ENCODE results near the gene CBX3.
"Not testable (repeated sequence)": the region's sequence is repeated elsewhere in the genome, so short reads cannot be mapped to it uniquely, and the experiment has no call there.

Gene CBX3

DNA sequence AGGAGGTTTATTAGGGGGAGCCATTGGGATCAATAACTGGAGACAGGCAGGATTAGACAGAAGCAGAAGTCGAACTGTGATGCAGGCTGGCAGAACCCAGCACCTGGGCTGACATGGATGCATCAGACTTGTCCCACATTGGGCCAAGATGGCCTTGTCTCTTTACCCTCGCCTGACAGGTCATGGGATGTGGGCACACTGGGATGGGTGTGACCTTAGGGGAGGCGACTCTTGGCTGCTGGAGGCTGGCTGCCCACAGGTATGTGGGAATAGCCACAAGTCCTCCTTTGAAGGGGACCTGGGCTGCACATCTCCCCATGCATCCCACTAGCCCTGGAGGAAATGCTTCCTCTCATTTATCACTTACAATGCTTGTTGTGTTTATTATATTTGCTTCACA lies 32.3 kb upstream of the CBX3 start:
- in situ Hi-C loops (cut with HindIII; ENCODE audit: low sequenced_read_pairs) = no loop called here

DNA sequence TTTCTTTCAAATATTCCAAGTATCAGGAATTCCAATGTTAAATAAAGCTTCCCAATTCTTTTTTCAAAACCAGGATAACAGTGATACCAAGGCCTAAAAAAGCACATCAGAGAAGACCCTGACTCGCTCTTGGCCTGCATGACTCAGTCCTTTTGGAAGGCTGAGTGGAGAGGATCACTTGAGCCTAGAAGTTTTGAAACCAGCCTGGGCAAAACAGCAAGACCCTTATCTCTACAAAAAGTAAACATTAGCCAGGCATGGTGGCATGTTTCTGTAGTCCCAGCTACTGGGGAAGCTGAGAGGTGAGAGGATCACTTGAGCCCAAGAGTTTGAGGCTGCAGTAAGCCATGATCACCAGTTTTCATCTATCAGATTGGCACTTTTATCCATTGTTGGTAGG lies 30.9 kb upstream of the CBX3 start:
- in situ Hi-C loops (cut with HindIII; ENCODE audit: low sequenced_read_pairs) = no loop called here

DNA sequence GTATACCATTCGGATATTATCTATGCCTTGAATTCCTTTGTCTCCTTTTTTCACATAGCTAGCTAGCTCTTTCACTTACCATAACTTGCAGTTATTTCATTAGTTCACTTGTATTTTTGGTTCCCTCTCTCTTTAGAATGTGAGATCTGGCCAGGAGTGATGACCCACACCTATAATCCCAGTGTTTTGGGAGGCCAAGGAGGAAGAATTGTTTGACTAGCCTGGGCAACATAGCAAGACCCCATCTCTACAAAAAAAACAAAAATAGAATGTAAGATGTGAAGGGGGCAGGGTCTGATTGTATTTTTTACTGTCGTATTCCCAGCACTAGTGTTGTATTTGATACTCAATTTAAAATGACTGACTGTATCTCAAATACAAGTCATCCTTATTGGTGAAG lies 29.9 kb upstream of the CBX3 start:
- in situ Hi-C loops (cut with HindIII; ENCODE audit: low sequenced_read_pairs) = no loop called here

DNA sequence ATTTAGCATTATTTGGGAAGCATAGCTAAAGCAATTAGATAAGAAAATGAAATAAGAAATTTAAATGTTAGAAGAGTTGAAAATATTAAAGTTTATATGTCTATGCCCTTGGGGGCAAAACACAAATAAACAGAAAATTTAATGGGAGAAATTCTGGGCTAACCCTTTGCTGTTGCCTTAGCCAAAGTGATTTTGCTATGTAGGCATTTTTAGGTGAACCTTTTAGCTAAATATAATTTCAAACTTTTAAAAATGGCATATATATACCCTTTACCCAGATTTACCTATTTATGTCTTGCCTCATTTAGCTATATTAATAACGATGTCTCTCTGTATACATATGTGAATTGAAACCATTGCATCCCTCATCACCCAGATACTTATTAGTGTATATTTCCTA lies 29.5 kb upstream of the CBX3 start:
- in situ Hi-C loops (cut with HindIII; ENCODE audit: low sequenced_read_pairs) = no loop called here

DNA sequence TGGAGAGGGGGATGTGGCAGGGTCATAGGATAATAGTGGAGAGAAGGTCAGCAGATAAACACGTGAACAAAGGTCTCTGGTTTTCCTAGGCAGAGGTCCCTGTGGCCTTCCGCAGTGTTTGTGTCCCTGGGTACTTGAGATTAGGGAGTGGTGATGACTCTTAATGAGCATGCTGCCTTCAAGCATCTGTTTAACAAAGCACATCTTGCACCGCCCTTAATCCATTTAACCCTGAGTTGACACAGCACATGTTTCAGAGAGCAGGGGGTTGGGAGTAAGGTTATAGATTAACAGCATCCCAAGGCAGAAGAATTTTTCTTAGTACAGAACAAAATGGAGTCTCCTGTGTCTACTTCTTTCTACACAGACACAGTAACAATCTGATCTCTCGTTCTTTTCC lies 25.6 kb upstream of the CBX3 start:
- in situ Hi-C loops (cut with HindIII; ENCODE audit: low sequenced_read_pairs) = not testable (repeated sequence)

DNA sequence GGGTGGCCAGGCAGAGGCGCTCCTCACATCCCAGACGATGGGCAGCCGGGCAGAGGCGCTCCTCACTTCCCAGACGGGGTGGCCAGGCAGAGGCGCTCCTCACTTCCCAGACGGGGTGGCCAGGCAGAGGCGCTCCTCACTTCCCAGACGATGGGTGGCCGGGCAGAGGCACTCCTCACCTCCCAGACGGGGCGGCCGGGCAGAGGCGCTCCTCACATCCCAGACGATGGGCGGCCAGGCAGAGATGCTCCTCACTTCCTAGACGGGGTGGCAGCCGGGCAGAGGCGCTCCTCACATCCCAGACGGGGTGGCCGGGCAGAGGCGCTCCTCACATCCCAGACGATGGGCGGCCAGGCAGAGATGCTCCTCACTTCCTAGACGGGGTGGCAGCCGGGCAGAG lies 24.8 kb upstream of the CBX3 start:
- in situ Hi-C loops (cut with HindIII; ENCODE audit: low sequenced_read_pairs) = not testable (repeated sequence)

DNA sequence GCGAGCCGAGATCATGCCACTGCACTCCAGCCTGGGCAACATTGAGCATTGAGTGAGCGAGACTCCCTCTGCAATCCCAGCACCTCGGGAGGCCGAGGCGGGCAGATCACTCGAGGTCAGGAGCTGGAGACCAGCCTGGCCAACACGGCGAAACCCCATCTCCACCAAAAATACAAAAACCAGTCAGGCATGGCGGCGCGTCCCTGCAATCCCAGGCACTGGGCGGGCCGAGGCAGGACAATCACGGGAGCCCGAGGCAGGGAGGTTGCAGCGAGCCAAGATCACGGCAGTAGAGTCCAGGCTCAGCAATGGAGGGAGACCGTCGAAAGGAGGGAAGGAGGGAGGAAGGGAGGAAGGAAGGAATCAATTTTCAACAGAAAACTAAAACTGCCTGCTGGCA lies 24.3 kb upstream of the CBX3 start:
- in situ Hi-C loops (cut with HindIII; ENCODE audit: low sequenced_read_pairs) = not testable (repeated sequence)

DNA sequence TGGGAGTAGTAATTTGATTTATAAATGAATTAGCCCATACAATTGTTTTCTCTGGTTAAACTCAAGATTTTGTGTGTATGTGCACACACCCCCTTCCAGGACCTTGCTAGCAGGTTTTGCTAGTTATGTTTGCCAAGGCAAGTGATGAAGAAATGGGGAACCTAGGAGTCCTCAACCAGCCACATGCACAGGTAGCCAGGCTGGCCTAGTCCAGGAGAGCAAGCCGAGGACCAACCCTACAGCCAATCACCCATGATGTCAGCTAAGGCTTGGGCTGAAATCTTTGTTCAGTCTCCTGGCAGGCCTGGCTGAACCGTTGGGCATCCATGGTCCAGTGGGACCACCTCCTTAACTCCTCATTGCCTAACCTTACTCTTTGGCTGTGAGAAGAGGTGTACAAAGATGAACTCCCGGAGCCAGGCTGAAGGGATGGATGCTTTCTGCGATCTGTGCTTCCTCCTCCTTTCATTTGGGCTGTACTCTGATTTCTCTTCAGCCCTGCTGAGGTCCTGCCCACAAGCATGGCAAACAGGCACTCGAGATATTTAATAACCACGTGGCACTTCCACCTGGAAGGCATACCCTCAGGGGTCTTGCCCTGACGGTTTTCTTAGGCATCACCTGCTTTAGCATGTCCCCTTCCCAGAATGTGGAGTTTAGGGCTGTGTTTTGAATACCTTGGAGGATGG lies 23.1 kb upstream of the CBX3 start:
- in situ Hi-C loops (cut with HindIII; ENCODE audit: low sequenced_read_pairs) = no loop called here

DNA sequence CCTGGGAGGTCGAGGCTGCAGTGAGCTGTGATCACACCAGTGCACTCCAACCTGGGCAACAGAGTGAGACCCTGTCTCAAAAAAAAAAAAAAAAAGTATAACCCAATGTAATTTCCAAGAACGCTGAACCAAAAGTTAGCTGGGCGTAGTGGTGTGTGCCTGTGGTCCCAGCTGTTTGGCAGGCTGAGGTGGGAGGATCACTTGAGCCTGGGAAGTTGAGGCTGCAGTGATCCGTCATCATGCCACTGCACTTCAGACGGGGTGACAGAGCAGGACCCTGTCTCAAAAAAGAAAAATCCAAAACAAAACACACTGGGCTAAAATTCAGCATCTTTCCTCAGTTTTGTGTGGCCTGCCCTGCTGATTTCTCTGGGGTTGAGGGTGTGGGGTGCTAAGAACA lies 22.1 kb upstream of the CBX3 start:
- in situ Hi-C loops (cut with HindIII; ENCODE audit: low sequenced_read_pairs) = no loop called here

DNA sequence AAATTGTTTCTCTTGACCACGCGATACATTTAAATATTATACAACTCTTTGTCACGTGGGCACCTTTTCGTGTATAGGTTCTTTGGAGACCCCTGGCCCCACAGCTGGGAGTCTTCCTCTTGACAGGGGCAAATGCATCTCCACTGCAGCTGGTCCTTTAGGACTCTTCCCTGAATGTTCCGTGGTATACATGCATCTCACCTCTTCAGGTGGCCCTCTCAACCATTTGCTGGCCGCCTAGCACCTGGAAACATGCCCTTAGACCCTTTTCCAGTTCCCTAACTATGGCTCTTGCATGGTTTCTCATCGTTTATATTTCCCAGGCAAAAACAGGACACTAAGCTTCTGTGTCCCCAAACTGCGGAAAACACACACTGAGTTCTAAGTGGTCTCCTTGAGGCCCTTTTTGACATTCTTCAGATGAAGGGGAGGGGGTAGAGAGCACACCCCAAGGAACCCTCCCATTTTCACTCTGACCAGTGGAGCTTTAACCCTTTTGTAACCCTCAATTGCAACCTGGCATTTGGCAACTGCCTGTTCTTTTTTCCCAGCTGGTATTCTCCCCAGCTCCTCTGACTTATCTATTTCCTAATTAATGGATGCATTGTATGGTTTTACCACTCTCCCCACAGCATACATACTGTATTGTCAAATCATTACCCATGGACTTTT lies 21.6 kb upstream of the CBX3 start:
- in situ Hi-C loops (cut with HindIII; ENCODE audit: low sequenced_read_pairs) = no loop called here

DNA sequence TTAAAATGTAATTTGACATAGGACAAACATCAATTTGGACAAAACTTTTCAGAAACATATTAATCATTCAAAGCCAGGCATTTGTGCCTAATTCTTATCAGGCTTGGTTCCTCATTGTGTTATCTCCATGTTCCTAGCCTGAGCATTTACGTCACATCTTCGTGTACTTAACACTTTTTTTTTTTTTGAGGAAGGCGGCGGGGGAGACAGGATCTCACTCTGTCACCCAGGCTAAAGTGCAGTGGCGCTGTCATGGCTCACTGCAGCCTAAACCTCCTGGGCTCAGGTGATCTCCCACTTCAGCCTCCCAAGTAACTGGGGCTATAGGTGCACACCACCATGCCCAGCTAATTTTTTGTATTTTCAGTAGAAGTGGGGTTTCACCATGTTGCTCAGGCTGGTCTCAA lies 20.8 kb upstream of the CBX3 start:
- in situ Hi-C loops (cut with HindIII; ENCODE audit: low sequenced_read_pairs) = no loop called here

DNA sequence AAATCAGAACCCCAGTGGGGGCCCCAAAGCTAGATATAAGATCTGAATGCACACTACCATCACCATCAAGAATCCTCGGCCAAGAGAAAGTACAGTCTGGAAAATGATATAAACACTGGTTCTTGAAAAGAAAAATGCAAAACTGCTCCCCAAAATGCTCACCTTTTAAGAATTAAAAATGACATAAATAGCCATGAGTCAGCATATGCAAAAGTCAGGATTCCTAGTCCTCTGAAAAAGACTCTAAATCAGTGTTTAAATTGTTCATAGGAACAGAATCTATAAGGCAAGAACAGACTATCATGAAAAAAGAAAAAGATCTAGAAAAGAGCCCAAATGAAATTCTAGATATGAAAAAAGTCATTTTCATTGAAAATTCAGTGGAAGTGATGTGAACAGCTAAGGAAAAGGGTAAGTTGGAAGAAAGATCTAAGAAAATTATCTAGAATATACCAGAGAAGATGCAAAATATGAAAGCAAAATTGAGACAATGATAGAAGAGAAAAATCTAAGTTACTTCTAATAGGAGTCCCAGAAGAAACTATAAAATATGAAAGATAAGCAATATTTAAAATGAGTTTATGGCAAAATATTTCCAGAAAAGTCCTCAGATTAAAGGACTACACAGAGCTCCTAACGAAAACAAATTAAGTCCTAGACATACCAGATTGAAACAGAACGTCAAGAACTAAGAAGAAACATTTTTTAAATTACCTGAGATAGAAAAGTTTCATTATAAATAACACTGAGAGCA lies 19.9 kb upstream of the CBX3 start:
- in situ Hi-C loops (cut with HindIII; ENCODE audit: low sequenced_read_pairs) = no loop called here

DNA sequence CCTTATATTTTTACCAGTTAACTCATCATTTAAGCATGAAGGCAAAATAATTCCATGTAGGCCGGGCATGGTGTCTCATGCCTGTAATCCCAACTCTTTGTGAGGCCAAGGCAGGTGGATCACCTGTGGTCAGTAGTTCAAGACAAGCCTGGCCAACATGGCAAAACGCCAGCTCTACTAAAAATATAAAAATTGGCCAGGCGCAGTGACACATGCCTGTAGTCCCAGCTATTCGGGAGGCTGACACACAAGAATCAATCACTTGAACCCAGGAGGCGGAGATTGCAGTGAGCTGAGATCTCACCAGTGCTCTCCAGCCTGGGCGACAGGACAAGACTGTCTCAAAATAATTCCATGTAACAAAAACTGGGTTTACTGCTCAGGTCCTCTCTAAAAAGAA lies 19.3 kb upstream of the CBX3 start:
- in situ Hi-C loops (cut with HindIII; ENCODE audit: low sequenced_read_pairs) = no loop called here

DNA sequence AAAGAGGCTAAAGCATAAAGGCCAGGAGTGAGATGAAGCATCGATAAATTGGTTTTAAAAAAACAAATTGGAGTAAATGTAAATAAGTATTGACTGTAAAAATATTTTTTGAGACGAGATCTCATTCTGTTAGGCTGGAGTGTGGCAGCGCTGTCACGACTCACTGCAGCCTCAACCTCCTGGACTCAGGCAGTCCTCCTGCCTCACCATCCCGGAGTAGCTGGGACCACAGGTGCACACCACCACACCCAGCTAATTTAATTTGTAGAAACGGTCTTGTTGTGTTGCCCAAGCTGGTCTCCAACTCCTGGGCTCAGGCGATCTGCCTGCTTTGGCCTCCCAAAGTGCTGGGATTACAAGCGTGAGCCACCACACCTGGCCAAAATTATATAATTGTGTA lies 18.8 kb upstream of the CBX3 start:
- in situ Hi-C loops (cut with HindIII; ENCODE audit: low sequenced_read_pairs) = no loop called here

DNA sequence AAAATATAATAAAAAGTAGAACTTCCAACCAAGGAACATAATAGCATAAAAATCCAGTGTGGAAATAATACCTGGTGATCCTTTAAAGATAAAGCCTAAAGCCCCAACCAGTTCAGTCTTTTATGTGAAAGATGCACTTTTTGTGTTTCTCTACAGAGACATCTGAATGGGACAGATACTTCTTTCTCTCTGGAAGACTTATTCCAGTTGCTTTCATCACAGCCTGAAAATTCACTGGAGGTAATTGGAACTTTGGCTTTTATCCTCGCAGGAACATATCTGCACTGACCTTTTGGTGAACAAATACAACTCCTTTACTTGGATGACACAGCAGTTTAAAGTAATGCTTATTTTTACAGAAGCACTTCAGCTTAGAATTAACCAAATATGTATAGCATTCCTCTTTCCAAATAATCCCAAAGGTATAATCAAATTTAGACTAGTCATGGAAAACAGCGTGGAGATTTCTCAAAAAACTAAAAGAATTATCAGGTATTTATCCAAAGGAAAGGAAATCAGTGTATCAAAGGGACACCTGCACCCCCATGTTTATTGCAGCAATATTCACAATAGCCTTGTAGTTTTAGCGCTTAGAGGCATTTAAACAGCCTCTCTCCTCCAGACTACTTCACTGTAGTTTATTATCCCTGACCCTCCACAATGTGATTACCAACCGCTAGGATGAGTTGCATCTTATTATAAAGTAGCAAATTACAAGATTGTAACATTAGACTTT lies 17.8 kb upstream of the CBX3 start:
- in situ Hi-C loops (cut with HindIII; ENCODE audit: low sequenced_read_pairs) = no loop called here

DNA sequence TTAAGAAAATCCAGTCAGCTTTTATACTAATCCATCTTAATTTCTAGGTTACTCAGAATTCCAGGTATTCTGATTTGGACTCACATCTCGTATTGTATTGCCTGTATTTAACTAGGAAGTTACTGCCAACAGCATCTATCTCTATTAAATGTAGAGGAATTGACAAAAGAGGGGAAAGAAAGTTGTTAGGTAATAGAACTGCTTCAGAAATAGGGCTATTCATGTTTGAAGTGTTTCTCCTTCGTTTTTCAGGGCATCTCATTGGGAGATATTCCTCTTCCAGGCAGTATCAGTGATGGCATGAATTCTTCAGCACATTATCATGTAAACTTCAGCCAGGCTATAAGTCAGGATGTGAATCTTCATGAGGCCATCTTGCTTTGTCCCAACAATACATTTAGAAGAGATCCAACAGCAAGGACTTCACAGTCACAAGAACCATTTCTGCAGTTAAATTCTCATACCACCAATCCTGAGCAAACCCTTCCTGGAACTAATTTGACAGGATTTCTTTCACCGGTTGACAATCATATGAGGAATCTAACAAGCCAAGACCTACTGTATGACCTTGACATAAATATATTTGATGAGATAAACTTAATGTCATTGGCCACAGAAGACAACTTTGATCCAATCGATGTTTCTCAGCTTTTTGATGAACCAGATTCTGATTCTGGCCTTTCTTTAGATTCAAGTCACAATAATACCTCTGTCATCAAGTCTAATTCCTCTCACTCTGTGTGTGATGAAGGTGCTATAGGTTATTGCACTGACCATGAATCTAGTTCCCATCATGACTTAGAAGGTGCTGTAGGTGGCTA lies 17.1 kb upstream of the CBX3 start:
- in situ Hi-C loops (cut with HindIII; ENCODE audit: low sequenced_read_pairs) = not testable (repeated sequence)

DNA sequence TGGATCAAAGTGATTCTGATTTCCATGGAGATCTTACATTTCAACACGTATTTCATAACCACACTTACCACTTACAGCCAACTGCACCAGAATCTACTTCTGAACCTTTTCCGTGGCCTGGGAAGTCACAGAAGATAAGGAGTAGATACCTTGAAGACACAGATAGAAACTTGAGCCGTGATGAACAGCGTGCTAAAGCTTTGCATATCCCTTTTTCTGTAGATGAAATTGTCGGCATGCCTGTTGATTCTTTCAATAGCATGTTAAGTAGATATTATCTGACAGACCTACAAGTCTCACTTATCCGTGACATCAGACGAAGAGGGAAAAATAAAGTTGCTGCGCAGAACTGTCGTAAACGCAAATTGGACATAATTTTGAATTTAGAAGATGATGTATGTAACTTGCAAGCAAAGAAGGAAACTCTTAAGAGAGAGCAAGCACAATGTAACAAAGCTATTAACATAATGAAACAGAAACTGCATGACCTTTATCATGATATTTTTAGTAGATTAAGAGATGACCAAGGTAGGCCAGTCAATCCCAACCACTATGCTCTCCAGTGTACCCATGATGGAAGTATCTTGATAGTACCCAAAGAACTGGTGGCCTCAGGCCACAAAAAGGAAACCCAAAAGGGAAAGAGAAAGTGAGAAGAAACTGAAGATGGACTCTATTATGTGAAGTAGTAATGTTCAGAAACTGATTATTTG lies 16.3 kb upstream of the CBX3 start:
- in situ Hi-C loops (cut with HindIII; ENCODE audit: low sequenced_read_pairs) = no loop called here

DNA sequence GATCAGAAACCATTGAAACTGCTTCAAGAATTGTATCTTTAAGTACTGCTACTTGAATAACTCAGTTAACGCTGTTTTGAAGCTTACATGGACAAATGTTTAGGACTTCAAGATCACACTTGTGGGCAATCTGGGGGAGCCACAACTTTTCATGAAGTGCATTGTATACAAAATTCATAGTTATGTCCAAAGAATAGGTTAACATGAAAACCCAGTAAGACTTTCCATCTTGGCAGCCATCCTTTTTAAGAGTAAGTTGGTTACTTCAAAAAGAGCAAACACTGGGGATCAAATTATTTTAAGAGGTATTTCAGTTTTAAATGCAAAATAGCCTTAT lies 15.7 kb upstream of the CBX3 start:
- in situ Hi-C loops (cut with HindIII; ENCODE audit: low sequenced_read_pairs) = no loop called here

DNA sequence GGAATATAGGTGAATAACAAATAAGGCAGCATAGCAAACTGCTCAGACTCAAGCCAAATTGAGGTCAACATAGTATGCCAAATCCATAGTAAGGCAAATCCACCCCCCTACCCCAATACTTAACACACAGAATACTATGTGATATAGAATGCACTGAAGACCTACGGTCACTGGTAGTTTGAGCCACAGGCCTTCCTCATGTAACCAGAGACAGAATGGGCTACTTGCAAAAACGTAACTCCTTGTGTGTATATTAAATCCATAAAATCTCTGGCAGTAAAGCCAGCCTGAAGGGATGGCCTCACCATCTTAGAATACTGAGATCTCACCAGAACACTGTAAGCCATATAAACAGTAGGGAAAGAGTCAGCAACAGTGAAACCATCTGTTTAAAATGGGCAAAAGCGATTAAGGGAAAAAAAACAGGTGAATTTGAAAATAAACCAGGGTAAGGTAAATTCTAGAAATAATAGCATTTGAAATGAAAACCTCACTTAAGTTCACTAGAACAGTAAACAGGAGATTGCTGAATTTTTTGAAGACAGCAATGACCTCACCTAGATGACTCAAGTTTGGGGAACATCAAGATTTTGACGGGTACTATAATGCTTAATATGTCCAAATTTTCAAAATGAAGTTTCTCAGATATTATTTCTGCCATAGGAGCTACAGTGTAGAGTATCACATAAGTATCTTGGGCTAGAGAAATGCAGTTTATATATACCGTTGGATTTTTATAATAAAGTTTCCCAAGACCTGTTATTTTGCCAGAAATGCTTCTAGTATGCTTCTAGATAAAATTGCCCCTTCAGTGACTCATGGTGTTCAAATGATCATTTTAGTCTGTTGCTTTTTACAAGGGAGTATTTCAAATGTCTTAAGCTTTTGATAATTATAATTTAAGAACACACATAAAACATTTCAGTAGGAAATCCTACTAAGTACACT lies 14.9 kb upstream of the CBX3 start:
- in situ Hi-C loops (cut with HindIII; ENCODE audit: low sequenced_read_pairs) = no loop called here
